ENCODE data around the gene HACD4.

- TF ChIP-seq CTCF (conservative IDR thresholded peaks at IDR 0.05) = no peak
- no peak for TF ChIP-seq EZH2 (IDR thresholded peaks at IDR 0.05; ENCODE audit: low read depth)
These were observed 11.0 kb upstream of the HACD4 start for GRCh38 chr9:21042466-21042865.

Measured in PC-9 (cell line).